Measurements from ENCODE around the gene CDCA5. TPM values are rescaled to one million over a fixed set of nuclear protein-coding genes. Genes with fewer than 3 reads are reported as not detected.

The CDCA5 gene
- total RNA-seq, 2 donors from 2014 or later: 48.1 to 82.6 TPM

DNA sequence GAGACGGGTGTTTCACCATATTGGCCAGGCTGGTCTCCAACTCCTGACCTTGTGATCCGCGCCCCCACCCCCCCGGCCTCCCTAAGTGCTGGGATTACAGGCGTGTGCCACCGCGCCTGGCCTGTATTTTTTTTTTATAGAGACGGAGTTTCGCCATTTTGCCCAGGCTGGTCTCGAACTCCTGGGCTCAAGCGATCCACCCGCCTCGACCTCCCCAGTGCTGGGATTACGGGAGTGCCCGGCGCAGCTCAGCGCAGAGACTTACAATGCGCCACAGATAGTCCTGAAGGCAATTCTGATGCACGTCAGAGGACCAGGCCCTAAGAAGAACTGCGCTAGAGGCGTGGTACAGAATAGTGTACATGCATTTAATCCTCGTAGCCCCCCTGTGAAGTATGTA is 11.6 kb upstream of the CDCA5 start:
- Mint-ChIP-seq H3K27ac (peak overlapping the region; percentile 98), H3K36me3 (ENCODE audit: low read depth) (peaks cover 13% of the 10 kb centered on the region), H3K9me3 (no peaks in the 10 kb centered on the region), H3K27me3 (ENCODE audit: insufficient read depth) (no peaks in the 10 kb centered on the region), H3K4me1 (peaks cover 8% of the 10 kb centered on the region), H3K4me3 (peak overlapping the region; percentile 88)
- Histone ChIP-seq H3K9me3 (ENCODE audit: control insufficient read depth, low read length) (no peaks in the 10 kb centered on the region), H3K9ac (ENCODE audit: extremely low read depth, low read length, poor library complexity, severe bottlenecking) (no peak overlapping the region), H3K27ac (ENCODE audit: low read depth, low read length) (no peak overlapping the region), H3K4me3 (ENCODE audit: low read length) (peak overlapping the region; percentile 86), H3K4me1 (ENCODE audit: control insufficient read depth, insufficient read depth, low read length) (peaks cover 5% of the 10 kb centered on the region), H3K36me3 (ENCODE audit: control insufficient read depth, insufficient read depth, low read length) (peaks cover 20% of the 10 kb centered on the region), H3K27me3 (ENCODE audit: control insufficient read depth, insufficient read depth, low read length, poor library complexity, severe bottlenecking) (no peaks in the 10 kb centered on the region)
- TF ChIP-seq, protein P1, sequence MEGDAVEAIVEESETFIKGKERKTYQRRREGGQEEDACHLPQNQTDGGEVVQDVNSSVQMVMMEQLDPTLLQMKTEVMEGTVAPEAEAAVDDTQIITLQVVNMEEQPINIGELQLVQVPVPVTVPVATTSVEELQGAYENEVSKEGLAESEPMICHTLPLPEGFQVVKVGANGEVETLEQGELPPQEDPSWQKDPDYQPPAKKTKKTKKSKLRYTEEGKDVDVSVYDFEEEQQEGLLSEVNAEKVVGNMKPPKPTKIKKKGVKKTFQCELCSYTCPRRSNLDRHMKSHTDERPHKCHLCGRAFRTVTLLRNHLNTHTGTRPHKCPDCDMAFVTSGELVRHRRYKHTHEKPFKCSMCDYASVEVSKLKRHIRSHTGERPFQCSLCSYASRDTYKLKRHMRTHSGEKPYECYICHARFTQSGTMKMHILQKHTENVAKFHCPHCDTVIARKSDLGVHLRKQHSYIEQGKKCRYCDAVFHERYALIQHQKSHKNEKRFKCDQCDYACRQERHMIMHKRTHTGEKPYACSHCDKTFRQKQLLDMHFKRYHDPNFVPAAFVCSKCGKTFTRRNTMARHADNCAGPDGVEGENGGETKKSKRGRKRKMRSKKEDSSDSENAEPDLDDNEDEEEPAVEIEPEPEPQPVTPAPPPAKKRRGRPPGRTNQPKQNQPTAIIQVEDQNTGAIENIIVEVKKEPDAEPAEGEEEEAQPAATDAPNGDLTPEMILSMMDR (conservative IDR thresholded peaks at IDR 0.05): no peak
- WGBS, 2 experiments (ENCODE audit: insufficient coverage in 1 of 2, insufficient read length in 1 of 2): 90 to 92% methylated on average over 16 to 22 of the region's 22 CpGs
- no peak for DNase-seq

DNA sequence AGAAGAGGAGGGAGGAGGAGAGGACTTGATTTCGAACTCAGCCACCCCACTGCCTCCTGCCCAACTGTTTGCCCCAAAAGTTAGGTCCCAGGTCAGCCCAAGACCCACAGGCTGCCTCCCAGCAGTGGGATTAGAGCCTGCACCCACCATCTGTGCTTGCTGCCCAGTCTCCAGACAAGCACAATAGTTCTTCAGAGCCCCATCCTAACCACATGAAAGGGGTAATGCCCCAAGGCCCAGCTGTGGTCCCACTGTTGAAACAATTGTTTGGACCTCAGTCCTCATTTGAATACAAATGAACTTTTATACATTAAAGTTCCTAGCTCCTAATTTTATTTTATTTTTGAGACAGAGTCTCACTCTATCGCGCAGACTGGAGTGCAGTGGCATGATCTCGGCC is 6.8 kb upstream of the CDCA5 start:
- peaks cover 36% of the 10 kb centered on the region for H3K36me3 Mint-ChIP-seq (ENCODE audit: low read depth)
- no peak overlapping the region for H3K27ac Mint-ChIP-seq
- H3K27me3 ChIP-seq (ENCODE audit: control insufficient read depth, insufficient read depth, low read length, poor library complexity, severe bottlenecking): no peaks in the 10 kb centered on the region
- H3K9ac ChIP-seq (ENCODE audit: extremely low read depth, low read length, poor library complexity, severe bottlenecking): no peak overlapping the region
- no peak overlapping the region for H3K4me3 Mint-ChIP-seq
- H3K4me1 Mint-ChIP-seq: peaks cover 1% of the 10 kb centered on the region
- no peaks in the 10 kb centered on the region for H3K4me1 ChIP-seq (ENCODE audit: control insufficient read depth, insufficient read depth, low read length)
- no peak for DNase-seq
- H3K27me3 Mint-ChIP-seq (ENCODE audit: insufficient read depth): no peaks in the 10 kb centered on the region
- TF ChIP-seq, protein P1 (conservative IDR thresholded peaks at IDR 0.05): no peak
- H3K4me3 ChIP-seq (ENCODE audit: low read length): no peak overlapping the region
- WGBS, 2 experiments (ENCODE audit: insufficient coverage in 1 of 2, insufficient read length in 1 of 2): 94 to 99% methylated on average over 3 to 4 of the region's 4 CpGs
- peaks cover 30% of the 10 kb centered on the region for H3K36me3 ChIP-seq (ENCODE audit: control insufficient read depth, insufficient read depth, low read length)
- H3K9me3 ChIP-seq (ENCODE audit: control insufficient read depth, low read length): no peaks in the 10 kb centered on the region
- no peak overlapping the region for H3K27ac ChIP-seq (ENCODE audit: low read depth, low read length)
- H3K9me3 Mint-ChIP-seq: no peaks in the 10 kb centered on the region

- Mint-ChIP-seq H3K4me1 (no peaks in the 10 kb centered on the region), H3K27me3 (ENCODE audit: insufficient read depth) (no peaks in the 10 kb centered on the region), H3K27ac (no peak overlapping the region), H3K36me3 (ENCODE audit: low read depth) (peaks cover 38% of the 10 kb centered on the region), H3K4me3 (no peak overlapping the region), H3K9me3 (no peaks in the 10 kb centered on the region)
- no peak overlapping the region for H3K9ac ChIP-seq (ENCODE audit: extremely low read depth, low read length, poor library complexity, severe bottlenecking)
- H3K27me3 ChIP-seq (ENCODE audit: control insufficient read depth, insufficient read depth, low read length, poor library complexity, severe bottlenecking): no peaks in the 10 kb centered on the region
- DNase-seq: peak; percentile 33
- no peak overlapping the region for H3K4me3 ChIP-seq (ENCODE audit: low read length)
- 94 to 100% methylated on average over 4 of the region's 4 CpGs for WGBS, 2 experiments (ENCODE audit: insufficient coverage in 1 of 2, insufficient read length in 1 of 2)
- H3K27ac ChIP-seq (ENCODE audit: low read depth, low read length): no peak overlapping the region
- H3K9me3 ChIP-seq (ENCODE audit: control insufficient read depth, low read length): no peaks in the 10 kb centered on the region
- TF ChIP-seq, protein P1 (conservative IDR thresholded peaks at IDR 0.05): peak; percentile 14
- peaks cover 35% of the 10 kb centered on the region for H3K36me3 ChIP-seq (ENCODE audit: control insufficient read depth, insufficient read depth, low read length)
- no peaks in the 10 kb centered on the region for H3K4me1 ChIP-seq (ENCODE audit: control insufficient read depth, insufficient read depth, low read length)
Measured at GRCh38 chr11:65089621-65090020, 5.8 kb upstream of the CDCA5 start.
